Measurements from ENCODE around the gene LIF. TPM values are rescaled to one million over a fixed set of nuclear protein-coding genes. Genes with fewer than 3 reads are reported as not detected.

Gene LIF
- total RNA-seq, 1 donor from 2014 or later: 0.23 TPM

DNA sequence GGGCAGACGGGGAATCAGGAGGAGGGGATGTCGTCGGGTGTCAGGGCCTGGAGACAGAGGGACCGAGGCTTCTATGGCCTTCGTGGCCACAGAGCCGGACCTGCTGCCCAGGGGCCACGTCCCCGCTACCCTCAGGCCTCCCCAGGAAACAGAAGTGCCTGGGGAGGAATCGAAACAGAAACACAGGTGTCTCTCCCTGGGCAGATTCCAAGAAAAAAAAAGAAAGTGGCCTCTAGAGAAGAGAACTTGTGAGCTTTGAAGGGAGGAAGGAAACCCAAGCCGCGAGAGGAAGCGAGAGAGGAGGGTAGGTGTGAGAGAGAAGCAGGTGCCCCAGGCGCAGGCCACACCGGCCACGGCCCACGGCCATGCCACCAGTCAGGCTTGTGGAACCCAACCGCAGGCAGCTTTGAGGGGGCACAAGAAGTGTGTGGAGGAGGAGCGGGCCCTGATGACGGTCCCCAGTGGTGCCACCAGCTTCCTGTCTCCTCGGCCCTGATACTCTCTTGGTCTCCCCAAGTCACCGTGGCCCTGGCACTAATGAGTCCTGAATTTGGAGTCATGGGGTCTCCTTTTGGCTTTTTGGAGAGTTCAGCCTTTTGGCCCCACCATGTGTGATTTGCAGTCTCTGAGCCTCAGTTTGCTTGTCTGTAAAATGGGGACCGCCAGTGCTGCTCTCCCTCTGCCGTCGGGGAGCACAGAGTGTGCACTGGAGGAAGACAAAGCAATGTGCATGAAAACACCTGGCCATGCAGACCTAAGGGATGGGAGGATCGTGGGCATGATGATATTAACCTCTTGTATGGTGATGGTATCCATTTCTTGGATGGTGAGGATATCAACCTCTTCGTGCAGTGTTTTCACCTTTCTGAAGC lies 25.2 kb downstream of the LIF start:
- Mint-ChIP-seq H3K27ac (ENCODE audit: unreplicated experiment) (no peak overlapping the region), H3K36me3 (ENCODE audit: low read depth, unreplicated experiment) (no peaks in the 10 kb centered on the region), H3K4me3 (ENCODE audit: unreplicated experiment) (no peak overlapping the region), H3K27me3 (ENCODE audit: unreplicated experiment) (peaks cover 5% of the 10 kb centered on the region), H3K9me3 (ENCODE audit: unreplicated experiment) (no peaks in the 10 kb centered on the region), H3K4me1 (ENCODE audit: unreplicated experiment) (peaks cover 11% of the 10 kb centered on the region)
- TF ChIP-seq, protein P1, sequence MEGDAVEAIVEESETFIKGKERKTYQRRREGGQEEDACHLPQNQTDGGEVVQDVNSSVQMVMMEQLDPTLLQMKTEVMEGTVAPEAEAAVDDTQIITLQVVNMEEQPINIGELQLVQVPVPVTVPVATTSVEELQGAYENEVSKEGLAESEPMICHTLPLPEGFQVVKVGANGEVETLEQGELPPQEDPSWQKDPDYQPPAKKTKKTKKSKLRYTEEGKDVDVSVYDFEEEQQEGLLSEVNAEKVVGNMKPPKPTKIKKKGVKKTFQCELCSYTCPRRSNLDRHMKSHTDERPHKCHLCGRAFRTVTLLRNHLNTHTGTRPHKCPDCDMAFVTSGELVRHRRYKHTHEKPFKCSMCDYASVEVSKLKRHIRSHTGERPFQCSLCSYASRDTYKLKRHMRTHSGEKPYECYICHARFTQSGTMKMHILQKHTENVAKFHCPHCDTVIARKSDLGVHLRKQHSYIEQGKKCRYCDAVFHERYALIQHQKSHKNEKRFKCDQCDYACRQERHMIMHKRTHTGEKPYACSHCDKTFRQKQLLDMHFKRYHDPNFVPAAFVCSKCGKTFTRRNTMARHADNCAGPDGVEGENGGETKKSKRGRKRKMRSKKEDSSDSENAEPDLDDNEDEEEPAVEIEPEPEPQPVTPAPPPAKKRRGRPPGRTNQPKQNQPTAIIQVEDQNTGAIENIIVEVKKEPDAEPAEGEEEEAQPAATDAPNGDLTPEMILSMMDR (IDR thresholded peaks at IDR 0.05; ENCODE audit: unreplicated experiment): no peak
- DNase-seq (ENCODE audit: low spot score): no peak

DNA sequence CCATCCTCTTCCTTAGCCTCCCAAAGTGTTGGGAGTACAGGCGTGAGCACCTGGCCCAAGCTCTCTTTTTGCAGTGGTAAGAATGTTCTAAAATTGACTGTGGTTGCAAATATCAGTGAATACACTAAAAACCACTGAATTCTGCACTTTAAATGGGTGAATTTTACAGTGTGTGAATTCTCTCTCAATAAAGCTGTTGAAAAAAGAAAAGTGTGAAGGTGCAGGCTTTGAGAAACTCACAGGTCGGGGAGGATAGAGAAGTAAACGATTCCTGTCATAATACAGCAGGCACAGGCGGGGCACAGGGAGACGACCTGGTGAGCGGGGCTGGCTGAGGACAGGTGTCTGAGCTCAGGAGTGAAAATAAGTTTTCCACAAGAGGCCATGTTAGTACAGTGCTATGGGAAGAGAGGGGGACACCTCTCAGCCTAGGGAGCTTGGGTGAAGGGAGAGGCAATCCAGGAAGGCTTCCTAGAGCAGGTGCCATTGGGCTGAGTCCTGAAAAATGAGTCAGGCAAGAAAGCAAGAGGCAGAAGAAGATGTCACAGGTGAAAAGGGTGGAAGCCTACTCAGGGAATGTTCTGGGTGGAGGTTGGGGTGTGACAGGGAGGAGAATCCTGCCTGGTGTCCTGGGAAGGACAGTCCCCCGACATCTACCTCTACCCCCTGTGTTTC lies 26.1 kb downstream of the LIF start:
- H3K27ac Mint-ChIP-seq (ENCODE audit: unreplicated experiment): no peak overlapping the region

DNA sequence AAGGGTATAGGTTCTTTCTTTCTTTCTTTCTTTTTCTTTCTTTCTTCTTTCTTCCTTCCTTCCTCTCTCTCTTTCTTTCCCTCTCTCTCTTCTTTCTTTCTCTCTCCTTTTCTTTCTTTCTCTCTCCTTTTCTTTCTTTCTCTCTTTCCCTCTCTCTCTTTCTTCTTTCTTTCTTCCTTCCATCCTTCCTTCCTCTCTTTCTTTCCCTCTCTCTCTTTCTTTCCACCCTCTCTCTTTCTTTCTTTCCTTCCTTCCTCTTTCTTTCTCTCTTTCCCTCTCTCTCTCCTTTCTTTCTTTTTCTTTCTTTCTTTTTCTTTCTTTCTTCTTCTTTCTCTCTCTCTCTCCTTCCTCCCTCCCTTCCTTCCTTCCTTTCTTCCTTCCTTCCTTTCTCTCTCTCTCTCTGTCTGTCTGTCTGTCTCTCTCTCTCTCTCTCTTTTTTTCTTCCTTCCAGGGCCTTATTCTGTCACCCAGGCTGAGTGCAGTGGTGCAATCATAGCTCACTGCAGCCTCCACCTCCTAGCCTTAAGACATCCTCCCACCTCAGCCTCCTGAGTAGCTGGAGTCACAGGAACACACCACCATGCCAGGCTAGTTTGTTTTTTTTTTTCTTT lies 26.8 kb downstream of the LIF start:
- H3K4me3 Mint-ChIP-seq (ENCODE audit: unreplicated experiment): no peak overlapping the region
- no peaks in the 10 kb centered on the region for H3K9me3 Mint-ChIP-seq (ENCODE audit: unreplicated experiment)
- H3K36me3 Mint-ChIP-seq (ENCODE audit: low read depth, unreplicated experiment): no peaks in the 10 kb centered on the region
- H3K27ac Mint-ChIP-seq (ENCODE audit: unreplicated experiment): no peak overlapping the region
- TF ChIP-seq, protein P1 (IDR thresholded peaks at IDR 0.05; ENCODE audit: unreplicated experiment): no peak
- H3K4me1 Mint-ChIP-seq (ENCODE audit: unreplicated experiment): peaks cover 11% of the 10 kb centered on the region
- peaks cover 5% of the 10 kb centered on the region for H3K27me3 Mint-ChIP-seq (ENCODE audit: unreplicated experiment)
- no peak for DNase-seq (ENCODE audit: low spot score)

More for the DNA sequence above, 26.1 kb downstream of the LIF start:
- TF ChIP-seq, protein P1 (IDR thresholded peaks at IDR 0.05; ENCODE audit: unreplicated experiment): no peak
- H3K36me3 Mint-ChIP-seq (ENCODE audit: low read depth, unreplicated experiment): no peaks in the 10 kb centered on the region
- H3K9me3 Mint-ChIP-seq (ENCODE audit: unreplicated experiment): no peaks in the 10 kb centered on the region
- DNase-seq (ENCODE audit: low spot score): no peak
- peaks cover 11% of the 10 kb centered on the region for H3K4me1 Mint-ChIP-seq (ENCODE audit: unreplicated experiment)
- H3K27me3 Mint-ChIP-seq (ENCODE audit: unreplicated experiment): peaks cover 5% of the 10 kb centered on the region
- no peak overlapping the region for H3K4me3 Mint-ChIP-seq (ENCODE audit: unreplicated experiment)

DNA sequence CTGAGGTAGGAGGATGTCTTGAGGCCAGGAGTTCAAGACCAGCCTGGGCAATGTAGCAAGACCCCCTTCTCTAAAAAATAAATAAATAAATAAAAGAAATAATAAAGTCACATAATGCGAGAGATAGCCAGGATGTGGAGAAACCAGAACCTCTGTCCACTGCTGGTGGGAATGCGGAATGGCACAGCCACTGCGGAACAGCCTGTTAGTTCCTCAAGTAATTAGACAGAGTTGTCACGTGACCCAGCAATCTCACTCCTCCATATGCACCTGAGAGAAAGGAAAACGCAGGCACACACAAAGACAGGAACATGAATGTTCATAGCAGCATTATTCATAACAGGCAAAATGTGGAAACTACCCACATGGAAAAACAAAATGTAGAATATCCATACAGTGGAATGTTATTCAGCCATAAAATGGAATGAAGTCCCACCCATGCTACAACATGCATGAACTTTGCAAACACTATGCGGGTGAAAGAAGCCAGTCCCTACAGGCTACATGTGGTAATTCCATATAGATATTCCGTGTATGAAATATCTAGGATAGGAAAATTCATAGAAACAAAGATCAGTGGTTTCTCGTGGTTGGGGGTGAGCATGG lies 27.4 kb downstream of the LIF start:
- Mint-ChIP-seq H3K4me3 (ENCODE audit: unreplicated experiment) (no peak overlapping the region), H3K9me3 (ENCODE audit: unreplicated experiment) (no peaks in the 10 kb centered on the region), H3K4me1 (ENCODE audit: unreplicated experiment) (peaks cover 11% of the 10 kb centered on the region), H3K36me3 (ENCODE audit: low read depth, unreplicated experiment) (no peaks in the 10 kb centered on the region), H3K27me3 (ENCODE audit: unreplicated experiment) (peaks cover 5% of the 10 kb centered on the region), H3K27ac (ENCODE audit: unreplicated experiment) (peak overlapping the region; percentile 6)
- TF ChIP-seq, protein P1 (IDR thresholded peaks at IDR 0.05; ENCODE audit: unreplicated experiment): peak; percentile 12
- no peak for DNase-seq (ENCODE audit: low spot score)
